Measurements from ENCODE around the gene SLC10A7.

DNA sequence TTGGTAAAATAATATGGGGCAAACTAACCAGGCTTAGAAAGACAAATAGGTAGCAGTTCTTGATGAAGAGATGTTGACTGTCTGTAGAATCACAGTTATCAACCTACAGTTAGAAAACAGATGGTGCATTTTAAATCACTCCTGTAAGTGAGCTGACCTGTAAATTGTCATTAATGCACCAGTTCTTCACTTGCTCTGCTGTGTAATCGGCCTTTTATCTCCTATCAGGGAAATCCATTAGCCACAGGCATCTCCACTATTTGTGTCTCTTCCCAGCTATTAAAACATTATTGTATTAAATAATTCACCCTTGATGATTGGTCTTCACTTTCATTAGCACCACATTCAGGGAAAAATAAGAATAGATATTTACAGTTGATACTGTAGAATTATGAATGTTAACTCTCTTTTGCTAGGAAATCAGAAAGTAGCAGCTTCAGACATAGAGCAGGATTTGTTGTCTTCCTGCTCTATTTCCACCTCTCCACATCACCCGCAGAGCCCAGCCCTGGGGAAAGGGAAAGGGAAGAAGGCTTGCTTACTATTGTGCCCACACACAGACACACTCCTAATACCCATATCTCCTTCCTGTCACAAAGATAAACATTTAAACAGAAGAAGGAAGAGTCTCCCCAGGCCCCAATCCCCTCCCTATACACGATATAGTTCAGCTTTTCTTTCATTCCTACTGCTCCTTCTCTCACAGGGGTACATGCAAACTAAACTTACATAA is 210.3 kb downstream of the SLC10A7 start:
- no peak for TF ChIP-seq CTCF (conservative IDR thresholded peaks at IDR 0.05; ENCODE audit: low read depth, low read length)
- no peak for TF ChIP-seq POLR2A (IDR thresholded peaks at IDR 0.05; ENCODE audit: low read depth, low read length)
- no peak for TF ChIP-seq RAD21 (IDR thresholded peaks at IDR 0.05; ENCODE audit: low read length)
- no peak for TF ChIP-seq SMC3 (IDR thresholded peaks at IDR 0.05; ENCODE audit: low read depth, low read length)
- no peak for TF ChIP-seq MAFK (IDR thresholded peaks at IDR 0.05; ENCODE audit: low read depth, low read length)
- no peak for TF ChIP-seq RFX5 (IDR thresholded peaks at IDR 0.05; ENCODE audit: low read depth, low read length)
- TF ChIP-seq CEBPB (IDR thresholded peaks at IDR 0.05; ENCODE audit: low read depth, low read length) = no peak
- no peak for TF ChIP-seq MXI1 (IDR thresholded peaks at IDR 0.05; ENCODE audit: borderline replicate concordance, low read depth, low read length)
- no peak for TF ChIP-seq RCOR1 (IDR thresholded peaks at IDR 0.05; ENCODE audit: insufficient replicate concordance, low read length)
- TF ChIP-seq CHD1 (IDR thresholded peaks at IDR 0.05; ENCODE audit: low read depth, low read length) = no peak
- no peak for TF ChIP-seq NFE2L2 (IDR thresholded peaks at IDR 0.05; ENCODE audit: low read depth, low read length)
- no peak for TF ChIP-seq ELK1 (IDR thresholded peaks at IDR 0.05; ENCODE audit: borderline replicate concordance, low read depth, low read length)
